WTC11 (cell line): Measurements from ENCODE around the gene AQP9. TPM values are rescaled to one million over a fixed set of nuclear protein-coding genes. Genes with fewer than 3 reads are reported as not detected.

Source experiments
- ATAC-seq: fragments of 200-7000 bp; cut with Tn5 transposase; 2 replicates; pipeline ENCODE4 v1.10.0; 2021; ENCODE audit warnings: mild to moderate bottlenecking, moderate library complexity
- CTCF ChIA-PET: fragments of 300-600 bp; sonication (Branson Sonifier 250); formaldehyde crosslinking; loops from one replicate; lab custom pipeline; 2021; ENCODE audit warnings: antibody characterized with exemption; lab: Charles Lee
- POLR2A ChIA-PET: fragments of 350-600 bp; sonication (Branson Sonifier 250); formaldehyde crosslinking; loops from one replicate; lab custom pipeline; 2021; ENCODE audit warnings: antibody characterized with exemption; lab: Charles Lee
- DNase-seq: peaks from one replicate; pipeline ENCODE4 v3.0.0; 2021; ENCODE audit warnings: low spot score
- H3K27ac Mint-ChIP-seq: 2 replicates; pipeline ENCODE4 v1.8.0; 2021; ENCODE audit warnings: mixed read lengths
- H3K27me3 Mint-ChIP-seq: 2 replicates; pipeline ENCODE4 v1.8.0; 2021; ENCODE audit warnings: low read depth, mild to moderate bottlenecking, moderate library complexity, mixed read lengths
- H3K36me3 Mint-ChIP-seq: 2 replicates; pipeline ENCODE4 v1.8.0; 2021; ENCODE audit warnings: mixed read lengths
- H3K4me1 Mint-ChIP-seq: 2 replicates; pipeline ENCODE4 v1.8.0; 2022; ENCODE audit warnings: mixed read lengths
- H3K4me3 Mint-ChIP-seq: 2 replicates; pipeline ENCODE4 v1.8.0; 2021; ENCODE audit warnings: mild to moderate bottlenecking, moderate library complexity, mixed read lengths
- H3K9me3 Mint-ChIP-seq: 2 replicates; pipeline ENCODE4 v1.8.0; 2021; ENCODE audit warnings: mixed read lengths
- AFF4 ChIP-seq: sonication (generic); formaldehyde crosslinking; IDR thresholded peaks from 2 replicates; pipeline ENCODE4 v1.8.1; 2023; ENCODE audit warnings: mild to moderate bottlenecking, missing genetic modification reagents, borderline replicate concordance
- AR ChIP-seq: fragments of 250-450 bp; sonication (Bioruptor Pico); IDR thresholded peaks from 2 replicates; pipeline ENCODE4 v1.9.0; 2021; ENCODE audit warnings: mild to moderate bottlenecking
- ATF3 ChIP-seq: sonication (generic); formaldehyde crosslinking; conservative IDR thresholded peaks from 2 replicates; pipeline ENCODE4 v1.8.1; 2022; ENCODE audit warnings: mild to moderate bottlenecking, missing genetic modification reagents
- CBFB ChIP-seq: sonication (generic); formaldehyde crosslinking; IDR thresholded peaks from 2 replicates; pipeline ENCODE4 v1.8.1; 2022; ENCODE audit warnings: mild to moderate bottlenecking, low read depth, missing genetic modification reagents
- E2F1 ChIP-seq: sonication (generic); formaldehyde crosslinking; IDR thresholded peaks from 2 replicates; pipeline ENCODE4 v1.8.0; 2022; ENCODE audit warnings: mild to moderate bottlenecking, missing genetic modification reagents
- FOXK1 ChIP-seq: sonication (generic); formaldehyde crosslinking; IDR thresholded peaks from 2 replicates; pipeline ENCODE4 v1.8.0; 2022; ENCODE audit warnings: mild to moderate bottlenecking, moderate library complexity, missing genetic modification reagents
- HMGA2 ChIP-seq: fragments of 250-450 bp; sonication (Bioruptor Pico); IDR thresholded peaks from 2 replicates; pipeline ENCODE4 v1.4.0; 2021; ENCODE audit warnings: mild to moderate bottlenecking, moderate library complexity
- KAT7 ChIP-seq: sonication (generic); formaldehyde crosslinking; IDR thresholded peaks from 2 replicates; pipeline ENCODE4 v1.8.1; 2023; ENCODE audit warnings: missing genetic modification reagents, mild to moderate bottlenecking, borderline replicate concordance
- MLX ChIP-seq: sonication (generic); formaldehyde crosslinking; IDR thresholded peaks from 2 replicates; pipeline ENCODE4 v1.8.1; 2023; ENCODE audit warnings: mild to moderate bottlenecking, missing genetic modification reagents, moderate library complexity
- NFATC4 ChIP-seq: fragments of 250-450 bp; sonication (Bioruptor Pico); IDR thresholded peaks from 2 replicates; pipeline ENCODE4 v1.9.0; 2021; ENCODE audit warnings: mild to moderate bottlenecking
- NR1H2 ChIP-seq: sonication (generic); formaldehyde crosslinking; IDR thresholded peaks from 2 replicates; pipeline ENCODE4 v1.9.0; 2021; ENCODE audit warnings: mild to moderate bottlenecking, moderate library complexity, missing genetic modification reagents
- PREB ChIP-seq: sonication (generic); formaldehyde crosslinking; IDR thresholded peaks from 2 replicates; pipeline ENCODE4 v1.8.1; 2022; ENCODE audit warnings: mild to moderate bottlenecking, missing genetic modification reagents, moderate library complexity, borderline replicate concordance
- RELA ChIP-seq: sonication (generic); formaldehyde crosslinking; IDR thresholded peaks from 2 replicates; pipeline ENCODE4 v1.8.1; 2022; ENCODE audit warnings: missing genetic modification reagents, mild to moderate bottlenecking, borderline replicate concordance
- SMAD4 ChIP-seq: sonication (generic); formaldehyde crosslinking; IDR thresholded peaks from 2 replicates; pipeline ENCODE4 v1.8.0; 2022; ENCODE audit warnings: mild to moderate bottlenecking, missing genetic modification reagents
- TCF7 ChIP-seq: sonication (generic); formaldehyde crosslinking; IDR thresholded peaks from 2 replicates; pipeline ENCODE4 v1.8.0; 2022; ENCODE audit warnings: mild to moderate bottlenecking, low read depth, missing genetic modification reagents, moderate library complexity
- ZNF219 ChIP-seq: sonication (generic); formaldehyde crosslinking; IDR thresholded peaks from 2 replicates; pipeline ENCODE4 v1.8.0; 2023; ENCODE audit warnings: missing genetic modification reagents, mild to moderate bottlenecking, borderline replicate concordance
- ZNF263 ChIP-seq: sonication (generic); formaldehyde crosslinking; IDR thresholded peaks from 2 replicates; pipeline ENCODE4 v1.8.1; 2022; ENCODE audit warnings: low read depth, mild to moderate bottlenecking, moderate library complexity, missing genetic modification reagents
- ZNF317 ChIP-seq: sonication (generic); formaldehyde crosslinking; IDR thresholded peaks from 2 replicates; pipeline ENCODE4 v1.8.1; 2023; ENCODE audit warnings: low read depth, mild to moderate bottlenecking, moderate library complexity, missing genetic modification reagents, borderline replicate concordance
- ZNF416 ChIP-seq: fragments of 250-450 bp; sonication (Bioruptor Pico); IDR thresholded peaks from 2 replicates; pipeline ENCODE4 v1.9.0; 2021; ENCODE audit warnings: mild to moderate bottlenecking, inconsistent platforms
- total RNA-seq: library from RNA; stranded (reverse); gene quantifications from 3 replicates; pipeline ENCODE4 v1.2.3, GENCODE V29; 2021

AQP9 gene
- total RNA-seq, 1 experiment from 2014 or later = 0.07 TPM

- no peak for TF ChIP-seq AR (CRISPR knock-in tag)
Measured at GRCh38 chr15:58096529-58097084, 41.6 kb upstream of the AQP9 start (continued).

GRCh38 chr15:58103482-58103881 is 34.7 kb upstream of the AQP9 start:
- no peaks in the 10 kb centered on the region for H3K9me3 Mint-ChIP-seq
- no peak overlapping the region for H3K27ac Mint-ChIP-seq
- no peak overlapping the region for H3K4me3 Mint-ChIP-seq
- no peaks in the 10 kb centered on the region for H3K4me1 Mint-ChIP-seq
- TF ChIP-seq NR1H2 = no peak
- no peak for TF ChIP-seq SMAD4 (CRISPR knock-in tag)
- no peak for TF ChIP-seq FOXK1 (CRISPR knock-in tag)
- no peak for TF ChIP-seq ZNF416
- TF ChIP-seq CBFB = no peak
- TF ChIP-seq ZNF219 (CRISPR knock-in tag) = no peak
- no peak for TF ChIP-seq RELA (CRISPR knock-in tag)
- no peak for TF ChIP-seq PREB (CRISPR knock-in tag)
- no peak for TF ChIP-seq AFF4 (CRISPR knock-in tag)
- no peak for TF ChIP-seq E2F1 (CRISPR knock-in tag)
- TF ChIP-seq ATF3 (CRISPR knock-in tag) = no peak
- no peak for TF ChIP-seq TCF7
- TF ChIP-seq, all 79 proteins: peak for 0
- ChIA-PET CTCF (no interaction called here), POLR2A (no interaction called here)
- DNase-seq (no peak), ATAC-seq (no peak)
- H3K27me3 Mint-ChIP-seq = no peaks in the 10 kb centered on the region; the same call in 1 of the 2 replicates
- H3K36me3 Mint-ChIP-seq = no peaks in the 10 kb centered on the region

GRCh38 chr15:58108117-58108516 is 30.1 kb upstream of the AQP9 start:
- TF ChIP-seq KAT7 (CRISPR knock-in tag) (no peak), PREB (CRISPR knock-in tag) (no peak), HMGA2 (CRISPR knock-in tag) (no peak), ZNF317 (CRISPR knock-in tag) (no peak), ZNF263 (CRISPR knock-in tag) (no peak), ATF3 (CRISPR knock-in tag) (no peak), NFATC4 (CRISPR knock-in tag) (no peak), TCF7 (no peak), MLX (CRISPR knock-in tag) (no peak)
- peaks cover 4% of the 10 kb centered on the region for H3K4me1 Mint-ChIP-seq
- H3K27me3 Mint-ChIP-seq = no peaks in the 10 kb centered on the region; the same call in 1 of the 2 replicates
- CTCF ChIA-PET = no interaction called here
- H3K9me3 Mint-ChIP-seq = no peaks in the 10 kb centered on the region
- no peak for ATAC-seq
- DNase-seq = no peak
- no peak overlapping the region for H3K4me3 Mint-ChIP-seq
- H3K27ac Mint-ChIP-seq = no peak overlapping the region
- POLR2A ChIA-PET = no interaction called here
- no peaks in the 10 kb centered on the region for H3K36me3 Mint-ChIP-seq
